ENCODE data around the gene DOK1. TPM values are rescaled to one million over a fixed set of nuclear protein-coding genes. Genes with fewer than 3 reads are reported as not detected.

The DOK1 gene
- total RNA-seq, 1 donor from 2014 or later = 0.56 TPM

DNA sequence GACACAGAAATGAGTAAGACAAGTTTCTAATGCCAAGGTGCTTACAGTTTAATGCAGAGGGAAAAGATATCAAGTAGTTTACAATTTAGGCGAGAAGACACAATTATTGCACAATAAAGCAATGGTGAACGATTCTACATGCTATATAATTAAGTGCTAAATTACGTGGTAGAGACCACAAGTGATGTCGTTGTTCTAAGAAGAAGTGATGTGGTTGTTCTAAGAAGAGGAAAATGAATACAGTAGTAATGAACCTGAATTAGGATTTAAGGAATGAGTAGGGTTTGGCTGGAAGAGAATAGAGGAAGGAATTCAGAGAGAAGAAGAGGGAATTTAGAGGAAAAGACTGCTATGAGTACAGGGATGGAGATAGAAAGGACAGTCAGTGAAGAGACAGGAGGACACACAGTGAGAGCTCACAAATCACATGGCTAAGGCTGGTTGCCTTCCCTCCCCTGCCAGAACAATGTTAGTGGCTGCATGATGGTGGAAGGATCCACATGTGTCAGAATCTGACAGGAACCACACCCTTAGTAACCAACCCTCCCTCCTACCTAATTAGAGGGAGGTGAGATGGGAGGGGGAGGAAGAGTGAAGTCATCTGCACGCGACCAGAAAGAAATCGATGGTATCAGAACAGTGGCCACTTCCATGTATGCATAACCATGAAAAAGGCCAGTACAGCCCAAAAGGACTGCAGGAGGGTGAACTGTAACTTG, 48.9 kb downstream of the DOK1 start:
- no peak for ATAC-seq

DNA sequence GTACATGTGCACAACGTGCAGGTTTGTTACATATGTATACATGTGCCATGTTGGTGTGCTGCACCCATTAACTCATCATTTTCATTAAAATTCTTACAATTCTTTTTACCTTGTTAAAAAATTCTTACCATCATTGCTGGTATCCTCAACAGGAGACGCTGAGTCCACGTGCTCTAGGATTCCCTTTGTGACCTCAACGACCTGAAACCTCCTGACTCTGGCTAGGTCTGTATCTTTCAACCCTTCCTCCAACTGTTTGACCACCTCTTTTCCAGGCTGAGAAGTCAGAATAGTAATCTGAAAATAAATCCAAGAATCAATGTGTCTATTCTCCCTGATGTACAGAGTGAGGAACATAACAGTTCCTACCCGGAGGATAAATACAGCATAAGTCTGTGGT, 52.4 kb downstream of the DOK1 start:
- no peak for ATAC-seq

Other genes starting within 250 kb of the DOK1 start
- 0.56 TPM for gene SLC4A5, start 211.3 kb upstream of the DOK1 start, total RNA-seq
- gene DCTN1, start 174.4 kb upstream of the DOK1 start, total RNA-seq = 86.4 TPM
- 0.56 TPM for gene C2orf81, start 133.1 kb upstream of the DOK1 start, total RNA-seq
- 4.3 TPM for gene WDR54, start 133.0 kb upstream of the DOK1 start, total RNA-seq
- gene RTKN, start 112.8 kb upstream of the DOK1 start, total RNA-seq = 18.3 TPM
- 22.6 TPM for gene INO80B, start 99.6 kb upstream of the DOK1 start, total RNA-seq
- 30.6 TPM for gene WBP1, start 96.3 kb upstream of the DOK1 start, total RNA-seq
- gene MOGS, start 89.3 kb upstream of the DOK1 start, total RNA-seq = 22.6 TPM
- gene MRPL53, start 82.0 kb upstream of the DOK1 start, total RNA-seq = 87.5 TPM
- 4.6 TPM for gene CCDC142, start 71.7 kb upstream of the DOK1 start, total RNA-seq
- 10.5 TPM for gene TTC31, start 71.6 kb upstream of the DOK1 start, total RNA-seq
- gene LBX2, start 55.1 kb upstream of the DOK1 start, total RNA-seq = 0.32 TPM
- 20.6 TPM for gene PCGF1, start 47.0 kb upstream of the DOK1 start, total RNA-seq
- gene TLX2, start 40.3 kb upstream of the DOK1 start, total RNA-seq = not detected
- gene DQX1, start 28.5 kb upstream of the DOK1 start, total RNA-seq = 5.6 TPM
- gene AUP1, start 25.0 kb upstream of the DOK1 start, total RNA-seq = 74.2 TPM
- gene HTRA2, start 24.8 kb upstream of the DOK1 start, total RNA-seq = 17.9 TPM
- gene LOXL3, start 778 bp upstream of the DOK1 start, total RNA-seq = 0.52 TPM
- 1.6 TPM for gene M1AP, start 93.6 kb downstream of the DOK1 start, total RNA-seq
- 1.4 TPM for gene SEMA4F, start 99.5 kb downstream of the DOK1 start, total RNA-seq

All from esophagus mucosa (tissue), 1 donor.